Measurements from ENCODE around the gene LCN15.
"Not testable (repeated sequence)": the region's sequence is repeated elsewhere in the genome, so short reads cannot be mapped to it uniquely, and the experiment has no call there.

Gene LCN15

DNA sequence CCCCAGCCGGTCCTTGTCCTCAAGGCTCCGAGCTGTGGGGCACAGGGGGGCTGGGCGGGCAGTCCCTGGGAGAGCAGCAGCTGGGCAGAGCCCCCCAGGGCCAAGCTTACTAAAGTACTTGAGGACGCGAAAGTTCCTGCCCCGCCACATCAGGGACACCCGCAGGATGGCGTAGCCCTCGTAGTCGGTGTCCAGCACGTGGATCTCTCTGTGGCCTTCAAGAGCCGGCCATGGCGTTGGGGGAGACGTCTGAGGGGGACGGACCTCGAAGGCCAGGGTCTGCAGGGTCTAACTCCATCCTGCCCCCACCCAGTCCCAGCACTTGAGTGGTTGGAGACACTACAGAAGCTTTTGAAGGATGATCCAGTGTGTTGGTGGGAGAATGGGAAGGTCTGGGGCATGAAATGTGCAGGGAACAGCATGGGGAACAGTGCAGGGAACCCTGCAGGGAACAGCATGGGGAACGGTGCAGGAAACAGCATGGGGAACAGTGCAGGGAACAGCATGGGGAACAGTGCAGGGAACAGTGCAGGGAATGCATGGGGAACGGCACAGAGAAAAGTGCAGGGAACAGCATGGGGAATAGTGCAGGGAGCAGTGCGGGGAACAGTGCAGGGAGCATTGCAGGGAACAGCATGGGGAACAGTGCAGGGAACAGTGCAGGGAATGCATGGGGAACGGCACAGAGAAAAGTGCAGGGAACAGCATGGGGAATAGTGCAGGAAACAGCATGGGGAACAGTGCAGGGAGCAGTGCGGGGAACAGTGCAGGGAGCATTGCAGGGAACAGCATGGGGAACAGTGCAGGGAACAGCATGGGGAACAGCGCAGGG lies 8.8 kb downstream of the LCN15 start:
- DNase-seq (ENCODE audit: low read depth) = not testable (repeated sequence)

- no peak for DNase-seq (ENCODE audit: low read depth)
Measured at GRCh38 chr9:136754626-136755301, 9.6 kb downstream of the LCN15 start.

GRCh38 chr9:136754059-136754572 lies 10.2 kb downstream of the LCN15 start:
- no peak for DNase-seq (ENCODE audit: low read depth)

DNA sequence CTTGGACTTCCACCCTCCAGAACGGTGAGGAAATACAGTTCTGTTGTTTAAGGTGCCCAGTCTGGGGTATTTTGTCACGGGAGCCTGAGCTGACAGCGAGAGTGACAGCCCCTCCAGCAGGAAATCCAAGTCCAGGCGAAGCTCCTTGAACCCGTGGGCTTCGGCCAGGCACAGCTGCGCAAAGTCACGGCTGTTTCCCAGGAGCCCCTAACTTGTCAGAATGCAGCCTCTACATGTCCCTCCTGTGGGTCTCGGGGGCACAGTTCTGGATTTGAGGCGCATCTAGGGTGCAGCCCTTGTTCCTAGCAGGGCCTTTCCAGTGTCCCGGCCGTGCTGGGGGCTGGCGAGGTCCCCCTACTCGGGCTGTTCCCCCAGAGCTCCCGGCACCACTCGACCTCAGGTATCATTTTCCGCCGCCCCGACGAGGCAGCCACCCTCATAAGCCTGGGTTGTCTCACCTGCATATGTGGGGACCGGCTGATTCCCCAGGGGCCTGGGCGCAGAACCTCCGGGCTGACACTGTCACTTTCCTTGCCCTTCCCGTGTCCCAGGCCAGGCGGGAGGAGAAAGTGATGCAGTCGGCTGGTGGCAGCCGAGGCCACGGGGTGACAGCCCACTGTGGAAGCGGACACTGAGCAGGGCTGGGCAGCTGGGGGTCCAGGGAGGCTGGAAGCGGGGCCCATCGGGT lies 10.8 kb downstream of the LCN15 start:
- DNase-seq (ENCODE audit: low read depth) = no peak

- DNase-seq (ENCODE audit: low read depth) = no peak
Measured at GRCh38 chr9:136751814-136752213, 12.5 kb downstream of the LCN15 start.

DNA sequence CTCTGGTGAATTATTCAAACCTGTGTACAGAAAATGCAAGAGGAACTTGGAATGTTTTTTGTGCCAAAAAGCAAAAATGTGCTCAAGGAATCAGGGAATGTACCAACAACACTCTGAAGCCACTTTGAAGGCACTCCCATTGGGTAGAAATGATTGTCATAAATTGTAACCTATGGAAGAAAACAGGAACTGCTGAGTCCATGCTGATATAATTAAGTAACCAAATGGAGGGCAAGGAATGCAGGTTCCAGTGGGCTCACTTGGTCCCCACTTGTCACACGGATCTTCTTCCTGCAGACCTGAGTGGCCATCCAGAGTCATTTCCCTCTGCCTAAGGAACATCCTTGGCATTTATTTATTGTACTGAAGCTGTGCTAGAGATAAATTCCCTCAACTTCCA lies 13.1 kb downstream of the LCN15 start:
- DNase-seq (ENCODE audit: low read depth) = no peak

DNA sequence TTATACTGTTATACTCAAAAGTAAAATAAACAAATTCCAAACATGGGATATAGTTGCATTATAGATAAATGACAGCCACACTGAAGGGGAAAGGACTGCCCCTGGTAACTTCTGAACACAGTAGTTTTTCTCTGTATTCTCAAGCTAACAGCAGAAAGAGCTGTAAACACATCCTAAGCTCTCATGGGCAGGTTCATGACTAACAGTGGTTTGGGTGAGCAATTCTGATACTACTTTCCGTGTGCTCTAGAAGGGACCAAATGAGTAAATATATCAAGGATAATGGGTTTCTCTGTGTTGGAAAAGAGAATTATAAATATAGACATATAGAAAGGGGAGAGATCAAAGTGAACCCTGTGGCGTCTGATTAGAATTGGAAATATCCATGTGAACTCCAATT lies 13.8 kb downstream of the LCN15 start:
- no peak for DNase-seq (ENCODE audit: low read depth)

- no peak for DNase-seq (ENCODE audit: low read depth)
Measured at GRCh38 chr9:136748666-136749611, 15.4 kb downstream of the LCN15 start.

DNA sequence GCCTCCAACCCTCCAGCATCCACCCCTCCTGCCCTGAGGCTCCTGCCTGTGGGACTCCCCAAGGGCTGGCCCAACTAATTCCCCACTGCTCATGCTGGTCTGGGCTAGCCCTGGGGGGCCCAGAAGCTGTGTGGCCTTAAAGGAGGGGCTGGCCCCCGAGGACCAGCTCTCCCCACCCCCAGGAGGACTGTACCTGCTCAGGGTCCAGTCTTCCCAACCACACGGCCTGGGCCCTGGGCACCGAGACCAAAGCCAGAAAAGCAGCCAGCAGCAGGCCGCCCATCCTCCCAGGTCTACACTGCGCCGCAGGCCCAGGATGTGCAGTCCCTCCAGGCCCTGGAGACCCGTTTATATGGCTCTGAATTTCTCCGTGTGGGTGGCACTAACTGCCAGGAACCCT lies 16.1 kb downstream of the LCN15 start, which contains the start of gene LCN6:
Gene LCN6, minus strand, starts transcription at position 325 of the 400 bp plus-strand sequence. Its CDS starts 42 bp downstream, at position 283.
- no peak for DNase-seq (ENCODE audit: low read depth)

GRCh38 chr9:136747161-136748060 lies 16.9 kb downstream of the LCN15 start:
- no peak for DNase-seq (ENCODE audit: low read depth)

DNA sequence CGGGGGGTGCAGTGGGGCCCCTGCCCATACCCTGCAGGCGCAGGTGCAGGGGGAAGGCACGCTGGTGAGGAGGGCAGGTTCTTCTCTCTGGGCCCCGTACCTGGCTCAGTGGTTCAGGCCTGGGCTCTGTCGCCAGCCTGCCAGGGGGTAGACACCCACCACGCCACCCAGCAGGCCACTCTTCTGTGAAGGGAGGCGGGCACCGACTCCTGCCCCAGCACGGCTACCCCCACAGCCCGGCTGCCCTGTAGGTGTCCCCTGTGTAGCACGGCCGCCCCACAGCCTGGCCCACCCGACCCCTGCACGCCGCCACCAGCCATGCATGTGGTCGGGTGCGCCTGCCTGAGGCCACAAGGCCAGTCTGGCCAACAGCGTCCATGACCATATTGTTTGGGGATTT lies 17.7 kb downstream of the LCN15 start:
- no peak for DNase-seq (ENCODE audit: low read depth)

GRCh38 chr9:136746155-136746490 lies 18.2 kb downstream of the LCN15 start:
- no peak for DNase-seq (ENCODE audit: low read depth)

DNA sequence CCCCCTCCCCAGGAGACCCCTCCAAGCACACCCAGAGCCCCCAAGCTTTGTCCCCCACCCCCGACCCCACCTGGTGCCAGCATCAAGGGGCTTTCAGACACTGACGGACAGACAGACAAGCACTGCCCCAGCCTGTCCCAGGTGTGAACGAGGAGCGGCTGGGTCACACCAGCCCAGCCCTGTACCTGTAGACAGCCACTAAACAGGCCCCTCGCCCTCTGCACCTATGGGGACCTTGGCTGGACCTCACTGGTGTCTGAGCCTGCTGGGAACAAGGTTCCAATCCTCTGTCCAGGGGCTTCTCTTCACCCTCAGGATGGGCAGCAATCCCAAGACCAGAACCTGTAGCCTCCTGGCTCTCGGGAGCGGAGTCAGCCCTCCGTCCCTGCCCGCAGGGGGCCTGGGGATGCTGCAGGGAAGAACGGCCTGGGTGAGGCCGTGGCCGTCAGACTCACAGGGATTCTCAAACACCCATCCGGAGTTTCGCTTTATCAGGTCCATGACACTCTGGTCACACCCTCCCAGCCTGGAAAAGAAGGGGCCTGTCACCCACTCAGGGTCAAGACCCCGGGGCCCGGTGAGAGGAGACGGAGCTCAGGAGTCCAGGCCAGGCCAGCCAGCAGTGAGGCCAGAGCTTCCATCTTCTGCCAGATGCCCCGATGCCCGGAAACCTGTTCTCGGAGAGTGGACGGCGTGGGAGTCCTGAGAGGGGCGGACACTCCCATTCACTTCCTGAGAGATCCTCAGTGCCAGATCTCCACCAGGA lies 18.7 kb downstream of the LCN15 start:
- no peak for DNase-seq (ENCODE audit: low read depth)

DNA sequence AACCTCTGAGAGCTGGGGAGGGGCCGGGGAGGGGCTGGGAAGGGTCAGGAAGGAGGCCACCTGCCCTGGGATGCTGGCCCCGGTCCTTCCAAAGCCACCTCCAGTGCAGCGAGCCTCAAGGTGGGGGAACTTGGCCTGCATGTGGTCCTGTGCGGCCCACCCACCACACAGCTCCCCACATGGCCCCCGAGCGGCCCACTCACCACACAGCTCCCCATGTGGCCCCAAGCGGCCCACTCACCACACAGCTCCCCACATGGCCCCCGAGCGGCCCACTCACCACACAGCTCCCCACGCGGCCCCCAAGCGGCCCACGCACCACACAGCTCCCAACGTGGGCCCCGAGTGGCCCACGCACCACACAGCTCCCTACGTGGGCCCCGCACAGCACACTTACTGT lies 19.5 kb downstream of the LCN15 start:
- no peak for DNase-seq (ENCODE audit: low read depth)

DNA sequence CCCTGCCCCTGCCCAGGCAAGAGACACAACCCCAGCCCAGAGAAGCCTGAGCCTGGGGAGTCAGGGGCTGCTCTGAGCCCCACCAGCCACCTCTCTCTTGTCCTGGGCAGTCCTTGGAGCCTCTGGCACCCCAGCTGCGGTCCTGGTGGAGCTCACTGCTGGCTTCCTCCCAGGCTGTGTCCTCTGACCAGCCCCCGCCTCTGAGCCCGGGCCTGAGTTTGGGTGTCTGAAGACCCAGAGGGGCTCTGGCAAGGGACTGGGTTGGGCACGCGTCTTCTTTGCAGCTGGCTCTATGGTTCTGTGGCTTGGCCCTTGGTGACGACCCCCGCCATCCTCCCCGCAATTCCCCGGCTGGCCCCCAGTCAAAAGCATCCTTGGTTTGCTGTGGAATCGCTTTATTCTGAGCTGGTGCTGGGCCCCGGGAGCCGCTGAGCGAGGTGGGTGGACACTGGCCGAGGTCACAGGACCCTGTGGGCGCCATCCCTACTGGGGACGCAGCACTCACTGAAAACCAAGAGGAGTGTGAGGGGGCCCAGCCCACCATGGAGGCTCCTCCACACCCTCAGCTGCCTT lies 20.6 kb downstream of the LCN15 start:
- DNase-seq (ENCODE audit: low read depth) = no peak

GRCh38 chr9:136742591-136743391 lies 21.5 kb downstream of the LCN15 start, which contains the start of gene LCN10:
Gene LCN10, minus strand, starts transcription at chr9:136742940. Its CDS starts 37 bp downstream, at chr9:136742903.
- no peak for DNase-seq (ENCODE audit: low read depth)

DNA sequence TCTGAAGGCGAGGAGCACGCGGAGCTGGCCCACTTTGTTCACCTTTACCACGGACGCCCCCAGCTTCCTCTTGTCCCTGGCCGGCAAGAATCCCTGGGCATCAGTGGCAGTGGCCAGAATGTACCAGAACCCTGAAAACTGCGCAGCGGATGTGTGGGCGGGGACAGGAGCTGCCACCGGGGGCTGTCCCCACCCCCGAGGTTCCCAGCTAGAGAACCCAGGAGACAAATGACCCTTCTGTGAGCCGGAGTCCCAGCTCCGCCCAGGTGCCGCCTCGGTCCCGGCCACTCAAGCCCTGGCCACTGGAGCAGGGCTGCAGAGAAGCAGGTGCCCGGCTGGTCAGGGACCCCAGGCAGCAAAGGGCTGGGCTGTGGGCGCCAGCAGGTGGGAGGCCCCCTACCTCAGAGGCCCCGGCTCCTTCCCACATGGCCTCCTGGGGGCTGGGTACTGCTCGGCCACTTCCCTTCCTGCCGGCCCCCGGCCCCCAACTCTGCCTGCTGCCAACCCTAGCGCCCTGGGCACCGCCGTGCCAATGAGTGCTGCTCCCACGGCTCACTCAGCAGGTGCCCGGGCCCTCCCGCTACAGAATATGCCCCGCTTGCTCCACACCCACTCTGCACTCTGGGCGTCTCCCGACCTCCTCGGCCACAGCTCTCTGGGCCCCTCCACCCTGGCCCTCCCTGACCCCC lies 22.3 kb downstream of the LCN15 start:
- DNase-seq (ENCODE audit: low read depth) = no peak

Measured in stimulated activated CD4-positive, alpha-beta T cell treated with anti-CD3 and anti-CD28 coated beads, Interleukin-2, amount 100 ng/mL, for 4 hours (primary cell).